Measurements from ENCODE around the gene FAM210B.
"Not testable (repeated sequence)": the region's sequence is repeated elsewhere in the genome, so short reads cannot be mapped to it uniquely, and the experiment has no call there.

Gene FAM210B

GRCh38 chr20:56393653-56394052 lies 34.9 kb downstream of the FAM210B start:
- no peak for DNase-seq

- DNase-seq: no peak
Measured at GRCh38 chr20:56395166-56395565, 36.4 kb downstream of the FAM210B start.

GRCh38 chr20:56400001-56400640 lies 41.3 kb downstream of the FAM210B start:
- peak; percentile 57 for DNase-seq

GRCh38 chr20:56403465-56403864 lies 44.7 kb downstream of the FAM210B start:
- no peak for DNase-seq

- not testable (repeated sequence) for DNase-seq
Measured at GRCh38 chr20:56405356-56405755, 46.6 kb downstream of the FAM210B start.

- DNase-seq: no peak
Measured at GRCh38 chr20:56406910-56407309, 48.1 kb downstream of the FAM210B start.

- DNase-seq: no peak
Measured at GRCh38 chr20:56409521-56409920, 50.7 kb downstream of the FAM210B start.

- DNase-seq: no peak
Measured at GRCh38 chr20:56409956-56410355, 51.2 kb downstream of the FAM210B start.

GRCh38 chr20:56411287-56411686 lies 52.5 kb downstream of the FAM210B start:
- DNase-seq: not testable (repeated sequence)

GRCh38 chr20:56411759-56412472 lies 53.1 kb downstream of the FAM210B start, which contains the start of gene CASS4:
CASS4 (plus strand) TSS chr20:56412260; CDS start chr20:56412459, 199 bp downstream.
- DNase-seq: no peak

GRCh38 chr20:56412473-56412790 lies 53.7 kb downstream of the FAM210B start:
- no peak for DNase-seq

GRCh38 chr20:56412949-56413348 lies 54.2 kb downstream of the FAM210B start:
- no peak for DNase-seq

GRCh38 chr20:56414842-56415765 lies 56.3 kb downstream of the FAM210B start:
- DNase-seq: no peak

GRCh38 chr20:56417402-56417801 lies 58.6 kb downstream of the FAM210B start:
- no peak for DNase-seq

- DNase-seq: no peak
Measured at GRCh38 chr20:56417911-56418310, 59.1 kb downstream of the FAM210B start.

Measured in NCI-H146 (cell line).